Neural cell (in vitro differentiated cells): ENCODE results near the gene OR2F2.

Experiments
- POLR2AphosphoS5 ChIP-seq: IDR thresholded peaks from 2 replicates; pipeline ENCODE4 v1.6.1; 2012
- RAD21 ChIP-seq: fragments of 450-650 bp; conservative IDR thresholded peaks from 2 replicates; pipeline ENCODE4 v1.6.1; 2014; ENCODE audit warnings: antibody characterized with exemption, mild to moderate bottlenecking, moderate library complexity
- TF ChIP-seq, protein P1 (sequence below): fragments of 450-650 bp; IDR thresholded peaks from 2 replicates; pipeline ENCODE4 v1.5.1; 2014; ENCODE audit warnings: antibody characterized with exemption, mild to moderate bottlenecking, moderate library complexity; ENCODE audit not compliant: poor library complexity, severe bottlenecking

DNA sequence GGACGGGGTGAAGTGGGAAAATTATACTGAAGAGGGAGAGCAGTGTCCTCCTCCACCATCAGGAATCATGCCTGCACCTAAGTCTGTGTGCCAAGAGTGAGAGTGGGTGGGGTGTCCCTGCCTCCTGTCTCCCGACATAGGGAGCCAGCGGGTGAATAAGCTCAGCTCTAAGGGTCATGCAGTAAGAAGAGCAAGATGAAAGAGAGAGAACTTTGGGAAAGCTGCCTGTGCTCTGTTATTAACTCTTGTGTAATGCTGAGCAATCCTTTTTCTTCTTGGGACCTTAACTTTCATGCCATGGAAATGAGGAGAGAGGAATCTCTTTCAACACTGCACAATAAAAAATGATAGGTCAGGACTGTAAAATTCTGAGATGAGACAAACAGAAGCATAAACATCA is 25.2 kb upstream of the OR2F2 start:
- TF ChIP-seq RAD21 (no peak), POLR2AphosphoS5 (no peak)
- TF ChIP-seq, protein P1, sequence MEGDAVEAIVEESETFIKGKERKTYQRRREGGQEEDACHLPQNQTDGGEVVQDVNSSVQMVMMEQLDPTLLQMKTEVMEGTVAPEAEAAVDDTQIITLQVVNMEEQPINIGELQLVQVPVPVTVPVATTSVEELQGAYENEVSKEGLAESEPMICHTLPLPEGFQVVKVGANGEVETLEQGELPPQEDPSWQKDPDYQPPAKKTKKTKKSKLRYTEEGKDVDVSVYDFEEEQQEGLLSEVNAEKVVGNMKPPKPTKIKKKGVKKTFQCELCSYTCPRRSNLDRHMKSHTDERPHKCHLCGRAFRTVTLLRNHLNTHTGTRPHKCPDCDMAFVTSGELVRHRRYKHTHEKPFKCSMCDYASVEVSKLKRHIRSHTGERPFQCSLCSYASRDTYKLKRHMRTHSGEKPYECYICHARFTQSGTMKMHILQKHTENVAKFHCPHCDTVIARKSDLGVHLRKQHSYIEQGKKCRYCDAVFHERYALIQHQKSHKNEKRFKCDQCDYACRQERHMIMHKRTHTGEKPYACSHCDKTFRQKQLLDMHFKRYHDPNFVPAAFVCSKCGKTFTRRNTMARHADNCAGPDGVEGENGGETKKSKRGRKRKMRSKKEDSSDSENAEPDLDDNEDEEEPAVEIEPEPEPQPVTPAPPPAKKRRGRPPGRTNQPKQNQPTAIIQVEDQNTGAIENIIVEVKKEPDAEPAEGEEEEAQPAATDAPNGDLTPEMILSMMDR: no peak
